ENCODE measurements around the gene PIP4K2B.

DNA sequence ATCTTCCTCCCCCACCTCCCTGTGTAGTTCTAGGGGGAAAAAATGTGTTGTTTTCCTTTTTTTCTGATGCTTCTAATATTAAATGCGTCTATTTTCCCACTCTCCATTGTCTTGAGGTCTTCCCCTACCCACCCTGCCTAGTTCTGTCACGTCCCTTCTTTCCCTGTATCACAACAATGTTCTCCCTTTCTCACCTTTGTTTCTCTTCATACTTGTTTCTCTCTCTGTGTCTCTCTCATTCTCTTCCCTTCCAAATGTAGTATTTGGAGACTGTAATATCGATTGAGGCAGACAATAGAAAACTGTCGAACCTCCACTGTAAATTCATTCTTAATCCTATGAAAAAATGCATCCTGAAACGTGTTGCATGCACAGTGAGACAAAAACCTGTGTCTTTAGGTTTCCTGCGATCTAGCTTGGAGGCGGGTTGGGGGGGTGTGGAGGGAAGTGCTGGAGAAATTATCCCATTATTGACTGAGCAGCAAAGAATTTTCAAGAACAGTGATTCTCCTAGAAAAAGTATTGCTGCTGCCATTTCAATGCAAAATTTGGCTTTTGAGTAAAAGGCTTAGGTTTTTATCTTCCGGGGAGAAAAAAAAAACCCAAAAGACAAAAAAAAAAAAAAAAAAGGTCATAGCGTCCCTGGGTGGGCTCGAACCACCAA lies 48.1 kb downstream of the PIP4K2B start:
- TF ChIP-seq, protein P1, sequence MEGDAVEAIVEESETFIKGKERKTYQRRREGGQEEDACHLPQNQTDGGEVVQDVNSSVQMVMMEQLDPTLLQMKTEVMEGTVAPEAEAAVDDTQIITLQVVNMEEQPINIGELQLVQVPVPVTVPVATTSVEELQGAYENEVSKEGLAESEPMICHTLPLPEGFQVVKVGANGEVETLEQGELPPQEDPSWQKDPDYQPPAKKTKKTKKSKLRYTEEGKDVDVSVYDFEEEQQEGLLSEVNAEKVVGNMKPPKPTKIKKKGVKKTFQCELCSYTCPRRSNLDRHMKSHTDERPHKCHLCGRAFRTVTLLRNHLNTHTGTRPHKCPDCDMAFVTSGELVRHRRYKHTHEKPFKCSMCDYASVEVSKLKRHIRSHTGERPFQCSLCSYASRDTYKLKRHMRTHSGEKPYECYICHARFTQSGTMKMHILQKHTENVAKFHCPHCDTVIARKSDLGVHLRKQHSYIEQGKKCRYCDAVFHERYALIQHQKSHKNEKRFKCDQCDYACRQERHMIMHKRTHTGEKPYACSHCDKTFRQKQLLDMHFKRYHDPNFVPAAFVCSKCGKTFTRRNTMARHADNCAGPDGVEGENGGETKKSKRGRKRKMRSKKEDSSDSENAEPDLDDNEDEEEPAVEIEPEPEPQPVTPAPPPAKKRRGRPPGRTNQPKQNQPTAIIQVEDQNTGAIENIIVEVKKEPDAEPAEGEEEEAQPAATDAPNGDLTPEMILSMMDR (IDR thresholded peaks at IDR 0.05), result no peak
- TF ChIP-seq POLR2A (IDR thresholded peaks at IDR 0.05), result no peak
